ENCODE measurements around the gene STK32B.
A peak's percentile ranks its signal among the peaks of the same experiment; 100 is the strongest.
"Not testable (repeated sequence)": the region's sequence is repeated elsewhere in the genome, so short reads cannot be mapped to it uniquely, and the experiment has no call there.

STK32B gene

DNA sequence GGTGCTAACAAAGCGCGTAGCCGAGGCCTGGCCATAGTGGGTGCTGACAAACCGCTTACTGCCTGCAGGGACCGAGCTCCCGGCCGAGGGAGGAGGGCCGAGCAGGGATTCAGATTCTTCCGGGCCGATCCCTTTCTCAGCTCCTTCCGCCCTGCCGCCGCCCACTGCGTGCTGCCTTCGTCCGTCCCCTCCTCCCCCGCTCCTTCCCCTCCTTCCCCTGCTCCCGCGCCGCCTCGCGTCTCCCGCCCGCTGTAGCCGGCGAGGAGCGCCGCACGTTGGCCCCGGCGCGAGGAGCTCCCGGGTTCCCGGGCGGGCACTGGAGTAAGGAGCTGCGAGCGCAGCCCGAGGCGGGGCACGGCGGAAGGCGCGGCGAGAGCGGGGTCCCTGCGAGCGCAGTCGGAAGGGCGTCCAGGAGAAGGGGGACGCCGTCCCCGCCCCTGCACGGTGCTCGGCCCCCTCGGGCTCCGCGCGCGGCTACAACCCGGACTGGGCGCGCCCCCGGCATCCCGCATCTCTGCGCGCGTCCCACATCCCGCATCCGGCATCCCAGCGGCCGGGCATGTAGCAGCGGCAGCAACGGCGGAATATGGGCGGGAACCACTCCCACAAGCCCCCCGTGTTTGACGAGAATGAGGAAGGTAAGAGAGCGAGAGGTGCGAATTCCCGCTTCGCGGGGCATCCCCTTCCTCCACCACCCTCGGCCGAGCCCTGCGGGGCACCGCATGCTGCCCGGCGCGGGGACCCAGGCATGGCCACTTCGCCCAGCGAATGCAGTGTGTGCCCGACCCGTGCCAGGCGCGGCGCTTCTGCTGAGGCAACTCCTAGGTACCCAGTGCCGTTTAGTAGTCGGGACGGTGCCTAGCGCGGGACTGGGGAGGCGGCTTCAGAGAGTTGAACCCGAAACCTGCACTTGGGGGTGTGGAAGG is at the start of gene STK32B (continued):
- TF ChIP-seq ZNF10 (tag by site-specific recombination; IDR thresholded peaks at IDR 0.05) (peak; percentile 64; the same call in 1 of the 2 replicates), EGR2 (tag by site-specific recombination; IDR thresholded peaks at IDR 0.05; ENCODE audit: low read depth) (peak; percentile 77), IKZF3 (tag by site-specific recombination; IDR thresholded peaks at IDR 0.05) (no peak), ZNF514 (tag by site-specific recombination; IDR thresholded peaks at IDR 0.05) (no peak), ZNF324 (tag by site-specific recombination; IDR thresholded peaks at IDR 0.05) (no peak), ZNF677 (tag by site-specific recombination; IDR thresholded peaks at IDR 0.05) (no peak), ZNF221 (tag by site-specific recombination; IDR thresholded peaks at IDR 0.05; ENCODE audit: borderline replicate concordance) (no peak), ZNF560 (tag by site-specific recombination; IDR thresholded peaks at IDR 0.05; ENCODE audit: borderline replicate concordance) (no peak), ZNF175 (tag by site-specific recombination; IDR thresholded peaks at IDR 0.05) (no peak), ZNF473 (tag by site-specific recombination; IDR thresholded peaks at IDR 0.05) (no peak), ZNF114 (tag by site-specific recombination; IDR thresholded peaks at IDR 0.05) (no peak), FEZF1 (tag by site-specific recombination; IDR thresholded peaks at IDR 0.05) (no peak), ZNF600 (tag by site-specific recombination; IDR thresholded peaks at IDR 0.05) (peak; percentile 61; the same call in 1 of the 2 replicates), ZNF302 (tag by site-specific recombination; IDR thresholded peaks at IDR 0.05; ENCODE audit: low read depth) (no peak), KLF10 (tag by site-specific recombination; IDR thresholded peaks at IDR 0.05) (no peak), ZBTB26 (tag by site-specific recombination; optimal IDR thresholded peaks at IDR 0.05) (peak; percentile 38), ZBTB48 (tag by site-specific recombination; IDR thresholded peaks at IDR 0.05) (peak; percentile 71; the same call in 1 of the 2 replicates), ZNF555 (tag by site-specific recombination; conservative IDR thresholded peaks at IDR 0.05) (no peak)
- TF ChIP-seq, protein P1, sequence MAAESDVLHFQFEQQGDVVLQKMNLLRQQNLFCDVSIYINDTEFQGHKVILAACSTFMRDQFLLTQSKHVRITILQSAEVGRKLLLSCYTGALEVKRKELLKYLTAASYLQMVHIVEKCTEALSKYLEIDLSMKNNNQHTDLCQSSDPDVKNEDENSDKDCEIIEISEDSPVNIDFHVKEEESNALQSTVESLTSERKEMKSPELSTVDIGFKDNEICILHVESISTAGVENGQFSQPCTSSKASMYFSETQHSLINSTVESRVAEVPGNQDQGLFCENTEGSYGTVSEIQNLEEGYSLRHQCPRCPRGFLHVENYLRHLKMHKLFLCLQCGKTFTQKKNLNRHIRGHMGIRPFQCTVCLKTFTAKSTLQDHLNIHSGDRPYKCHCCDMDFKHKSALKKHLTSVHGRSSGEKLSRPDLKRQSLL (tag by site-specific recombination; IDR thresholded peaks at IDR 0.05) = no peak
- TF ChIP-seq, protein P2, sequence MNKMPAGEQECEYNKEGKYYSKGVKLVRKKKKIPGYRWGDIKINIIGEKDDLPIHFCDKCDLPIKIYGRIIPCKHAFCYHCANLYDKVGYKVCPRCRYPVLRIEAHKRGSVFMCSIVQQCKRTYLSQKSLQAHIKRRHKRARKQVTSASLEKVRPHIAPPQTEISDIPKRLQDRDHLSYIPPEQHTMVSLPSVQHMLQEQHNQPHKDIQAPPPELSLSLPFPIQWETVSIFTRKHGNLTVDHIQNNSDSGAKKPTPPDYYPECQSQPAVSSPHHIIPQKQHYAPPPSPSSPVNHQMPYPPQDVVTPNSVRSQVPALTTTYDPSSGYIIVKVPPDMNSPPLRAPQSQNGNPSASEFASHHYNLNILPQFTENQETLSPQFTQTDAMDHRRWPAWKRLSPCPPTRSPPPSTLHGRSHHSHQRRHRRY (tag by site-specific recombination; IDR thresholded peaks at IDR 0.05) = no peak

DNA sequence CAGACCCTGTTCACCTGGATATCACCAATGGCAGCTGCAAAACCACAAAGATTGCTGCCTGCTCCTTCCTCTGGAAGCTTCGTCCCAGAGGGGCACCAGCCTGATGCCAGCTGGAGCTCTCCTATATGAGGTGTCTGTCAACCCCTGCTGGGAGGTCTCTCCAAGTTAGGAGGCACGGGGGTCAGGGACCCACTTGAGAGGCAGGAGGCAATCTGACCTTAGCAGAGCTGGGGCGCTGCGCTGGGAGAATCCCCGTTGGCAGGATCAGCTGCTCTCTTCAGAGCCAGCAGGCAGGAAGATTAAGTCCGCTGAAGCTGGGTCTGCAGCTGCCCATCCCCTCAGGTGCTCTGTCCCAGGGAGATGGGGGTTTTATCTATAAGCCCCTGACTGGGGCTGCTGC is 49.6 kb upstream of the STK32B start:
- H3K4me3 ChIP-seq (ENCODE audit: low read depth, low read length); H3K9me3 ChIP-seq (ENCODE audit: control insufficient read depth, insufficient read depth, low read depth, low read length); H3K4me1 ChIP-seq (ENCODE audit: control insufficient read depth, insufficient read depth, low read length); H3K27ac ChIP-seq (ENCODE audit: extremely low read depth, low read depth, low read length); POLR2A ChIA-PET; H3K36me3 ChIP-seq (ENCODE audit: control insufficient read depth in 2 of 2, insufficient read depth in 1 of 2, low read length in 2 of 2); CTCF ChIA-PET: not testable (repeated sequence)

DNA sequence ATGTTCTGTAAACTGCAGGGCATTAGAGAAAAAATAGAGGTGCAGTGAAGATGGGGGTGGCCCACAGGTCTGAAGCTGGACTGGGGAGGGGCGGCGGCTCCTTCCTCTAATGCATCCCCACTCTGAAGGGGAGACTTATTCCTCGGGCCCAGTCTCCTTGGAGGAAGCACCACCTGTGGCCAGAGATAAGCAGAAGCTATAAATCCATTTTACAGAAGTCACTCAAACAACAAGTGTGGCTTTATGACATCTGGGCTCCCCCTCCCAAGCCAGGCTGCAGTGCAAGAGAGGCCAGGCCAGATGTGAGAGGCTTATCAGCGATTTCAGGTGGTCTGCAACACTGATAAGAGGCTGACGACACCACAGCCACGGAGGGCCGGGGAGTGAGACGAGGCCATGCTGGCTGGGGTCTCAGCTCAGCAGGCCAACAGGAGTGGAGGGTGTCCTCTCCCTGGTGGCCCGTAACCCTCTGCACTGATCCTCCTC is 47.9 kb upstream of the STK32B start:
- no peaks in the 10 kb centered on the region for H3K36me3 ChIP-seq (ENCODE audit: control insufficient read depth in 2 of 2, insufficient read depth in 1 of 2, low read length in 2 of 2)
- H3K27ac ChIP-seq (ENCODE audit: extremely low read depth, low read depth, low read length) = no peak overlapping the region
- H3K9me3 ChIP-seq (ENCODE audit: control insufficient read depth, insufficient read depth, low read depth, low read length) = no peaks in the 10 kb centered on the region
- H3K4me1 ChIP-seq (ENCODE audit: control insufficient read depth, insufficient read depth, low read length) = no peaks in the 10 kb centered on the region
- POLR2A ChIA-PET = no interaction called here
- no peak overlapping the region for H3K4me3 ChIP-seq (ENCODE audit: low read depth, low read length)
- CTCF ChIA-PET = interaction anchor here (1.1 kb wide), 1 partner anchor 397 kb away, joined by 3 read pairs; no protein-coding TSS in a partner anchor
- TF ChIP-seq ZFP37 (tag by site-specific recombination; IDR thresholded peaks at IDR 0.05) (no peak), SETDB1 (IDR thresholded peaks at IDR 0.05; ENCODE audit: insufficient read length, low read length) (no peak), KLF7 (tag by site-specific recombination; IDR thresholded peaks at IDR 0.05; ENCODE audit: borderline replicate concordance) (no peak), ZNF791 (tag by site-specific recombination; IDR thresholded peaks at IDR 0.05) (no peak), SCRT2 (tag by site-specific recombination; IDR thresholded peaks at IDR 0.05) (no peak), ZNF280D (tag by site-specific recombination; IDR thresholded peaks at IDR 0.05) (no peak), REPIN1 (tag by site-specific recombination; IDR thresholded peaks at IDR 0.05; ENCODE audit: low read depth) (no peak)

Measured in HEK293 (cell line).